NCI-H524 treated with DMSO at 0.1 percent for 48 hours (cell line): ENCODE data around the gene N4BP2L1.

ENCODE experiments used
- DNase-seq: peaks from one replicate; lab custom pipeline; 2025; lab: John Stamatoyannopoulos, UW

The N4BP2L1 gene

DNA sequence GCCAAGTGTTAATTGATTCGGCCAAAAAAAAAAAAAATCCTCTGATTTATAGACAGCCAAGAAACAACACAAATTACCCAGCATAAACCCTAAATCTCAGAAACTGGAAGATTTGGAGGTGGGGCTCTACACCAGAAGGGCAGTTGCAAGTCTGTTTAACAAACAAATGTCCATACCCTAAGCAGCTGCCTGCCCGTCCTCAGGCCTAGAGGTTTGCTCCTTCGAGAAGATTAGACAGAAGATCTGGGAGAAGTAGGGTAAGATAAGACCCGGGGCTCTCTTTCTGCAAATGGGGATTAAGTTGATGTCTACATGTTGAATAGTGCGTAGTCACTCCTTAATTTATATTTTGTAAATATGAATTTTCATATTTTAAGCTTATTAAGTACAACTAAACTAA is 3.4 kb upstream of the N4BP2L1 start:
- no peak for DNase-seq

GRCh38 chr13:32430018-32430747 is 2.3 kb upstream of the N4BP2L1 start:
- no peak for DNase-seq

GRCh38 chr13:32429433-32429909 is 1.5 kb upstream of the N4BP2L1 start:
- no peak for DNase-seq

GRCh38 chr13:32428581-32429432 is 877 bp upstream of the N4BP2L1 start:
- no peak for DNase-seq

- no peak for DNase-seq
Observed at GRCh38 chr13:32426990-32427851, 709 bp downstream of the N4BP2L1 start.

- DNase-seq = no peak
Observed at GRCh38 chr13:32426191-32426989, 1.5 kb downstream of the N4BP2L1 start.

GRCh38 chr13:32425158-32425557 is 2.8 kb downstream of the N4BP2L1 start:
- DNase-seq = no peak

DNA sequence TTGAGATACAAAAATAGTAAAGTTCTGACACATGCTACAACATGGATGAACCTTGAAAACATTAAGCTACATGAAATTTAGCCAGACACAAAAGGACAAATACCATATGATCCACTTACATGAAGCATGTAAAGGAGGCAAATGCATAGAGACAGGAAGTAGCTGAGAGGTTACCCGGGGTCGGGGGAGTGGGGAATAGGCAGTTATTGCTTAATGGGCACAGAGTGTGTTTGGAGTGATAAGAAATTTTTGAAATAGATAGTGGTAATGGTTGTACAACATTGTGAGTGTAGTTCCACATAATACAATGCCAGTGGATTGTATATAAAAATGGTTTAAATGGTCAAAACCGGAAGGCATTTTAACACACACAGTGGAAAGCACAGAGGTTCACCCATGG is 4.3 kb downstream of the N4BP2L1 start:
- no peak for DNase-seq

GRCh38 chr13:32419862-32420261 is 8.1 kb downstream of the N4BP2L1 start:
- DNase-seq = no peak

GRCh38 chr13:32417995-32418394 is 9.9 kb downstream of the N4BP2L1 start:
- DNase-seq = no peak

- DNase-seq = no peak
Observed at GRCh38 chr13:32415019-32415418, 12.9 kb downstream of the N4BP2L1 start.

GRCh38 chr13:32414580-32414979 is 13.3 kb downstream of the N4BP2L1 start:
- DNase-seq = no peak

DNA sequence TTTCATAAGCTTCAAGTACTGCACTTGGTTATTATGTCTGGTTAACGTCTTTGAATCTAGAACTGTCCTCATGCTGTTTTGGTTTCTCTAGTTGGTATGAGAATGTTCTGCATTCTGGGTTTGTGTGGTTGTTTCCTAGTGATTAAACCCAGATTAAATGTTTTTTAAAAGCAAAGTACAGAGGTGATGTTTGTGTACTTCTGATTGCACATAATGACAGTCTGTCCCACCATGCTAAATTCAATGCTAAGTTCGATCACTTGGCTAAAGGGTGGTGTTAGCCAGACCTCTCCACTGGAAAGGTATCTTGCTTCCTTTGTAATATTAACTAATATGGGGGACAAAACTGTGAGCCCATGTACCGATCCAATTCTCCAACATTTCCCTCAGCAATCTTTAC is 14.6 kb downstream of the N4BP2L1 start:
- no peak for DNase-seq

DNA sequence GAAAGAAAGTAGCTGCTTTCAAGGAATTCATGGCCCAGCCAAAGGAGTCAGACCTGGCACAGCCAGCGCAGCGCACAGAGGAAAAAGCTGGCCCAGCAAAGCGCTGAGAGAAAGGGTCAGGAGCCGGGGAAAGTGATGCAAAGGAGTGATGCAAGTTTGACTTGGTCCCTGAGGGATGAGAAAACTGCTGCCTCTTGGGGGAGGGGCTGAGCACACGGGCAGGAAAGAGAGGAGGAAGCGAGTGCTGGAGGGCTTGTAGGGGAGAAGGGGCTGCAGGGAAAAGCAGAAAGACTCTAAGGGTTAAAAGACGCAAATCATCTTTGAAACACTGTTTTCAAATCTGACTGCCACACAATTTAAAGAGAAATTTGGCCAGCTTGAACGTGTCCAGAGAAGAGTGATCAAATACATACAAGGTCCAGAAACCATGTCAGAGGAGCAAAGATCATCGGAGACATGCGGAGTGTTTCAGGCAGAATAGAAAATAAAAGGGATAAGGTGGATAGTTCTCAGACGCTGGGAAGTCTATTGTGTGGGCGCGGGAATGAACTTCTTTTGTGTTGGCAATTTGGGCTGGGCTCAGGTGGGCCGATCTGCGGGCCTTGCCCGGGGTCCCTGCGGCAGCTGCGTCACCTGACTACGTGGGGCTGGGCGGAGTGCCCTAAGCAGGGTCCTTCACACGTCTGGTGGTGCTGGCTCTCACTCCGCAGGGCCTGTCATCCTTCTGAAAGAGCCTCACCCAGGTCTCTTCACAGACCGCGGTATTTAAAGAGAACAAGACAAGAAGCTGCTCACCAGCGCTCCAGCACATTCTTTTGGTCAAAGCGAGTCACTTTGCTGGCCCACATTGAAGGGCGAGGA is 18.1 kb downstream of the N4BP2L1 start:
- DNase-seq = no peak

- DNase-seq = no peak
Observed at GRCh38 chr13:32409001-32409313, 19.0 kb downstream of the N4BP2L1 start.

- no peak for DNase-seq
Observed at GRCh38 chr13:32408296-32409000, 19.5 kb downstream of the N4BP2L1 start.

GRCh38 chr13:32407854-32408253 is 20.1 kb downstream of the N4BP2L1 start:
- no peak for DNase-seq

GRCh38 chr13:32403108-32403507 is 24.8 kb downstream of the N4BP2L1 start:
- no peak for DNase-seq

- DNase-seq = no peak
Observed at GRCh38 chr13:32391101-32391619, 36.8 kb downstream of the N4BP2L1 start.

DNA sequence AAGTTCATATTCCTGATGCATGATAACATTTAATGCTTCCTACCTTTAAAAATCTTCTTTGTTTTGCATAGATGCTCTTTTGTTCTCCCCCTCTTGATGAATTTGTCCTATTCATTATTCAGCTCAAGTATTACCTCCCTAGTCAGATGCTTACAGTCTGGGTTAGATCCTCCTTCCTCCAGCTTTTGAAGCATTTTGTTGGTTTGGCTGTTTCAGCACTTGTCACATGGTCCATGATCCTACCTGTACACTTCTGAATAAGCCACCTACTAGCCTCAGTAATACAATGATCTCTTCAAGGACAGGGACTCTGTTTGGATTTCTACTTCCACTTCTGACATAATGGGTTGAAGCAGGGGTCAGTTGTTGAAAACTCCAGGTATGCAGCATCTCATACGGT is 37.4 kb downstream of the N4BP2L1 start:
- DNase-seq = no peak
